GM12875 (cell line): ENCODE measurements around the gene LHX5.

ENCODE experiments used
- H3K4me3 ChIP-seq: one replicate; pipeline ENCODE4 v1.5.1; 2011; ENCODE audit warnings: low read depth, low read length, control low read depth
- TF ChIP-seq, protein P1 (sequence below): IDR thresholded peaks from 2 replicates; pipeline ENCODE4 v1.5.1; 2011; ENCODE audit warnings: low read depth, mild to moderate bottlenecking, control low read depth, inconsistent platforms, low read length, moderate library complexity, borderline replicate concordance; ENCODE audit not compliant: insufficient read depth

Gene LHX5

GRCh38 chr12:113440336-113440735, 31.3 kb downstream of the LHX5 start:
- TF ChIP-seq, protein P1, sequence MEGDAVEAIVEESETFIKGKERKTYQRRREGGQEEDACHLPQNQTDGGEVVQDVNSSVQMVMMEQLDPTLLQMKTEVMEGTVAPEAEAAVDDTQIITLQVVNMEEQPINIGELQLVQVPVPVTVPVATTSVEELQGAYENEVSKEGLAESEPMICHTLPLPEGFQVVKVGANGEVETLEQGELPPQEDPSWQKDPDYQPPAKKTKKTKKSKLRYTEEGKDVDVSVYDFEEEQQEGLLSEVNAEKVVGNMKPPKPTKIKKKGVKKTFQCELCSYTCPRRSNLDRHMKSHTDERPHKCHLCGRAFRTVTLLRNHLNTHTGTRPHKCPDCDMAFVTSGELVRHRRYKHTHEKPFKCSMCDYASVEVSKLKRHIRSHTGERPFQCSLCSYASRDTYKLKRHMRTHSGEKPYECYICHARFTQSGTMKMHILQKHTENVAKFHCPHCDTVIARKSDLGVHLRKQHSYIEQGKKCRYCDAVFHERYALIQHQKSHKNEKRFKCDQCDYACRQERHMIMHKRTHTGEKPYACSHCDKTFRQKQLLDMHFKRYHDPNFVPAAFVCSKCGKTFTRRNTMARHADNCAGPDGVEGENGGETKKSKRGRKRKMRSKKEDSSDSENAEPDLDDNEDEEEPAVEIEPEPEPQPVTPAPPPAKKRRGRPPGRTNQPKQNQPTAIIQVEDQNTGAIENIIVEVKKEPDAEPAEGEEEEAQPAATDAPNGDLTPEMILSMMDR: no peak
- H3K4me3 ChIP-seq: no peak overlapping the region

DNA sequence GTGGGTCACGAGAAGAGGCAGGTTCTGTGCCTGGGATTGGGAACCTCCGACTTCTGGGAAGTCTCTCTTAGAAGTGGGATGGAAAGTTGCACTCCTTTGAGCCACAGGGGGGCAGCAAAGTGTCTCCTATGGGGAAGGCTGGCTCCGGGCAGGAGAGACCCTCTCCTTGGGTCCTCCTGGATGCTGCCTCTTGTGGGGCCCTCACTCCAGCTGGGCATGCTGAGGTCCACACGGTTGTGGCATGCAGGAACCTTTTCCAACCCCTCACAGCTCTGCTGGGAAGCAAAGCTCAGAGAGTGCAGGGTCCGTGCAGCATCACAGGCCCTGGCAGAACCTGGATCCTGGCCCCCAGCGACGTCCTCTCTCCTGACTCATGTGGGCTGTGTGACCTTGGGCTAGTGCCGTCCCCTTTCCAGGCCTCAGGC, 32.1 kb downstream of the LHX5 start:
- TF ChIP-seq, protein P1: peak; percentile 69
- H3K4me3 ChIP-seq: no peak overlapping the region

DNA sequence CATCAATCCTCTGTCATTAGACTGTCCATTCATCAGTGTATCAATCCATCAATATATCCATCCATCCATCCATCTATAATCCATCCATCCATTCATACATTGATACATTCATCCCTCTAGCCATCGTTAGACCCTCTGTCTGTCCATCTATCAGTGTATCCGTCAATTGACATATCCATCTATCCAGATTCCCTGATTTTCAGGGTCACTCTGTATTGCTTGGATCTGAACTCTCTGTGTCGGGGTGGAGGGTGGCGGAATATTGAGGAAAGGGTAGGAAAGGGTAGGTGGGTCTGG, 32.4 kb downstream of the LHX5 start:
- no peak overlapping the region for H3K4me3 ChIP-seq
- TF ChIP-seq, protein P1: no peak

DNA sequence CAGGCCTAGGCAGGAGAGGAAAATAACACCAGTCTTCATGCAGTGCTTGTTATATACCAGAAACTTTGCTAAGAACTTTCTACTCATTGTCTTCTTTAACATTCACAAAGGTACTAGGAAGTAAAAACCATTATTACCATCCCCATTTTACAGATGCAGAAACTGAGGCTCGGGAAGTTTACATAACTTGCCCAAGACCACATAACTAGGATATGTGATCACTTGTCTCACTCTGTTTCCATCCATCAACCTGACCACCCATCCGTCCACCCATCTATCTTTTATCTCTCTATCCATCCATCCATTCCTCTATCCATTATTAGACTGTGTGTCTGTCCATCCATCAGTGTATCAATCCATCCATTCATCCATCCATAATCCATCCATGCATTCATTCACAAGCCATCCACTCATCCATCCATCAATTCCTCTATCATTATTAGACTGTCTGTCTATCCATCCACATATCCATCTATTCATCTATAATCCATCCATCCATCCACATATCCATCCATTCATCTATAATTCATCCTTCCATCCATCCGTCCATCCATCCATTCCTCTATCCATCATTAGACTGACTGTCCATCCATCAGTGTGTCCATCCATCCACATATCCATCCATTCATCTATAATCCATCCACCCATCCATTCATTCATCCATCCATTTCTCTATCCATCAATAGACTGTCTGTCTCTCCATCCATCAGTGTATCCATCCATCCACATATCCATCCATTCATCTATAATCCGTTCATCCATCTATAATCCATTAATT, 33.0 kb downstream of the LHX5 start:
- TF ChIP-seq, protein P1: no peak
- H3K4me3 ChIP-seq: no peak overlapping the region

DNA sequence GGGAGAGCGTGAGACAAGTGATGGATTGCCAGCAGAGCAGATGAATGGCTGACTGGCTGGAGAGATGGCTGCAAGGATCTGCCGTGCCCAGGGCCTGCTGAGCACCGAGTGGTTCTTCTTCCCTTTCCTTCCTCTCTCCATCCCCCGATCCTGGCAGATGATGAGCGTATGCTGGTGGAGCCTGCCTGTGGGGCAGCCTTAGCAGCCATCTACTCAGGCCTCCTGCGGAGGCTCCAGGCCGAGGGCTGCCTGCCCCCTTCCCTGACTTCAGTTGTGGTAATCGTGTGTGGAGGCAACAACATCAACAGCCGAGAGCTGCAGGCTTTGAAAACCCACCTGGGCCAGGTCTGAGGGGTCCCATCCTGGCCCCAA, 34.0 kb downstream of the LHX5 start:
- TF ChIP-seq, protein P1: no peak
- no peak overlapping the region for H3K4me3 ChIP-seq

DNA sequence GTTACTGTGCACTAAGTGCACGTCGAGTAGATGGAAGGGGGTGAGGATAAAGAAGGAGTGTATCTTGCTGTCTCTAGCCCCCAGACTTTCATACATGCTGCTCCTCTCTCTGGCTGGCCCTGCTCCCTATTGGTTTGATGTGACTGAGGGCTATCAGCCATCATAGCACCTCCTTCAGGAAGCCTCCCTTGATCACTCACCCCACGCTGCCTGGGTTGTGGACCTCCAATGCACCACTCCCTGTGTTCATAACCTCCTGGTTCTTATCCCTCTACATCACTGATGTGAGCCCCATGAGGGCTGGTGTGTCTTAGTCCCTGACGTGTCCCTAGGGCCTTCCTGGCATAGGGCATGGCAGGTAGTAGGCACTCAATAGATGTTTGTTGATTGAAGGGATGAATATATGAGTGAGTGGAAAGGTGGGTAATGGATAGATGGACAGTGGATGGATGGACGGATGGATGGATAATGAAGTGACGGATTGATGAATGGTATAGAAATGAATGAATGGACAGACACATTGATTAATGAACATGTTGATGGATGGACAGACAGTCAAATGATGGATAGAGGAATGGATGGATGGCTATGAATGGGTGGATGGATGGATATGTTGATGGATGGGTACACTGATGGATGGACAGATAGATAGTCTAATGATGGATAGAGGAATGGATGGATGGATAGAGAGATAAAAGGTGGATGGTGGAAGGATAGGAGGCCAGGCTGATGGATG, 34.5 kb downstream of the LHX5 start:
- no peak overlapping the region for H3K4me3 ChIP-seq

More for the DNA sequence above, 34.5 kb downstream of the LHX5 start:
- TF ChIP-seq, protein P1: no peak
